AG09319 (cell line): ENCODE results near the gene LILRA5.
"Not testable (repeated sequence)": the region's sequence is repeated elsewhere in the genome, so short reads cannot be mapped to it uniquely, and the experiment has no call there.

ENCODE experiments used
- DNase-seq: peaks from one replicate; pipeline ENCODE4 v3.0.0-alpha.2; 2010; ENCODE audit warnings: low read depth; ENCODE audit errors: extremely low read depth
- TF ChIP-seq, protein P1 (sequence below): IDR thresholded peaks from 2 replicates; pipeline ENCODE4 v1.5.1; 2011; ENCODE audit warnings: low read depth, mild to moderate bottlenecking, inconsistent platforms, low read length, moderate library complexity

LILRA5 gene

DNA sequence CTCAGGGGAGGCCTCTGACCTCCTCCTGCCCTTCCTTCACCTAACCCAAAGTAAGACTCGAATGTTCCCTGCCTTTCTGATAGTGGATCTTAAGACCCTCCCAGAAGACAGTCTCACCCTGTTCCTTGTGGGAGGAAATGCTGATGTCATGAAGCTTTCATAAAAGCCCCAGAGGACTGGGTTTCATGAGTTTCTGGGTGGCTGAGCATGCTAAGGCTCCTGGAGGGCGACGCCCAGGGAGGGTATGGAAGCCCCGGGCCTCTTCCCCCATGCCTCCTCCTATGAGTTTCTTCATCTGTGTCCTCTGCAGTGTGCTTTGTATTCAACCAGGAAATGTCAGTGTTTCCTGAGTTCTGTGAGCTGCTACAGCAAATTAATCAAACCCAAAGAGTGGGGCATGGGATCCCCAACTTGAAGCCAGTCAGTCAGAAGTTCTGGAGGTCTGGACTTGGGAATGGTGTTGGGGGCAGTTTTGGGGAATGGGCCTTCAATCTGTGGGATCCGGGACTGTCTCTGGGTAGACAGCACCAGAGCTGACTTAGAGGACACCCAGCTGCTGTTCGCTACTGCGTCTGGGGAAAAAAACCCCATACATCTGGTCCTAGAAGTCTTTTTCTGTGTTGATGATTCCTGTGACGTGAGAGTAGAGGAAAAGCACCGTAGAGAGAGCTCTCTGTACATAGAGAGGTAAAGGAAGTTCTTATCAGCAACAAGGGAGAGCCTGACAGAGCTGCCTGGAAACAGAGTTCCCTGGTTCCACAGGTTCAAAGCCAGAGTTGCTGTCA is 30.1 kb downstream of the LILRA5 start:
- TF ChIP-seq, protein P1, sequence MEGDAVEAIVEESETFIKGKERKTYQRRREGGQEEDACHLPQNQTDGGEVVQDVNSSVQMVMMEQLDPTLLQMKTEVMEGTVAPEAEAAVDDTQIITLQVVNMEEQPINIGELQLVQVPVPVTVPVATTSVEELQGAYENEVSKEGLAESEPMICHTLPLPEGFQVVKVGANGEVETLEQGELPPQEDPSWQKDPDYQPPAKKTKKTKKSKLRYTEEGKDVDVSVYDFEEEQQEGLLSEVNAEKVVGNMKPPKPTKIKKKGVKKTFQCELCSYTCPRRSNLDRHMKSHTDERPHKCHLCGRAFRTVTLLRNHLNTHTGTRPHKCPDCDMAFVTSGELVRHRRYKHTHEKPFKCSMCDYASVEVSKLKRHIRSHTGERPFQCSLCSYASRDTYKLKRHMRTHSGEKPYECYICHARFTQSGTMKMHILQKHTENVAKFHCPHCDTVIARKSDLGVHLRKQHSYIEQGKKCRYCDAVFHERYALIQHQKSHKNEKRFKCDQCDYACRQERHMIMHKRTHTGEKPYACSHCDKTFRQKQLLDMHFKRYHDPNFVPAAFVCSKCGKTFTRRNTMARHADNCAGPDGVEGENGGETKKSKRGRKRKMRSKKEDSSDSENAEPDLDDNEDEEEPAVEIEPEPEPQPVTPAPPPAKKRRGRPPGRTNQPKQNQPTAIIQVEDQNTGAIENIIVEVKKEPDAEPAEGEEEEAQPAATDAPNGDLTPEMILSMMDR, result no peak
- no peak for DNase-seq

GRCh38 chr19:54281729-54282075 is 31.3 kb downstream of the LILRA5 start:
- not testable (repeated sequence) for DNase-seq

- no peak for DNase-seq
- TF ChIP-seq, protein P1, result no peak
These were observed 31.8 kb downstream of the LILRA5 start, which contains the start of gene LILRB2 for GRCh38 chr19:54281007-54281728. TSS of gene LILRB2 (minus strand) at chr19:54281110. CDS start at chr19:54280496, 614 bp downstream.

GRCh38 chr19:54280441-54280840 is 32.5 kb downstream of the LILRA5 start:
- DNase-seq, result not testable (repeated sequence)

DNA sequence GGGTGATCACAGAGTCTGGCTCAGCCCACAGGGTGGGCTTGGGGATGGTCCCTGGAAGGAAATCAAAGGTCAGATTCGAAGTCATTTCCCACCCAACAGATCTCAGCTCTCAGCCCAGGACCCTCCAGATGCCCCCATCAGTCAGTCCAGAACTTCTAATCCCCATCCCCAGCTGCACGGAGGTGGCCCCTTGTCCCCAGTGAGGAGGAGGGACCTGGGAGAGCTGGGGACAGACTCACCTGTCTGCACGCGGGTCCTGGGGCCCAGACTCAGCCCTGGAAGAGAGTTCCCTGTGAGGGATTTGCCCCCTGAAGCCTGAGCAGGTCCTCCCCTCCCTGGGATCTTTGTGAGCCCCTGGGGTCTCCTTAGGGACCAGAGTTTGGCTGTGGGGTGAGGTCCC is 32.9 kb downstream of the LILRA5 start:
- DNase-seq, result not testable (repeated sequence)

DNA sequence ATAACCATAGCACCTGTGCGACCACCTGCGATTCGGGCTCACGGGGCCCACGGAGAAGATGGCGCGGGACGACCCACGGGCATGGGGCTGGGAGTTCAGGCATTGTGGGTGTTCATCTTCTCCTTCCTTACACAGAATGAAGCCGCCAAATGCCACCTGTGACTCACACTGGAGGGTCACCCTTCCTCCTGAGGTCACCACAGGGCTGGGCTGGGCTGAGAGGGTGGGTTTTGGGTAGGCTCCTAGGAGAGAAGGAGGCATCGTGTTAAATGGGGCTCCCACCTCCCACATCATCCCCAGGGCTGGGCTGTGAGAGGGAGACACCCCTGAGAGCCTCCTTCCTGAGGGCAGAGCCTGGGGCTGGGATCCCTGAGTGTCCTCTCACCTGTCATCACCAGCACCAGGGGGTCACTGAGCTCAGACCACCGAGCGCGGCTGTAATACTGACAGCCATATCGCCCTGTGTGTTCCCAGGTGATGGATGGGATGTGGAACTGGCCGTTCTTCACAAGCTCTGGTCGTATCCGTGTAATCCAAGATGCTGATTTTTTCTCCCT is 33.5 kb downstream of the LILRA5 start:
- no peak for DNase-seq
- TF ChIP-seq, protein P1, result no peak

DNA sequence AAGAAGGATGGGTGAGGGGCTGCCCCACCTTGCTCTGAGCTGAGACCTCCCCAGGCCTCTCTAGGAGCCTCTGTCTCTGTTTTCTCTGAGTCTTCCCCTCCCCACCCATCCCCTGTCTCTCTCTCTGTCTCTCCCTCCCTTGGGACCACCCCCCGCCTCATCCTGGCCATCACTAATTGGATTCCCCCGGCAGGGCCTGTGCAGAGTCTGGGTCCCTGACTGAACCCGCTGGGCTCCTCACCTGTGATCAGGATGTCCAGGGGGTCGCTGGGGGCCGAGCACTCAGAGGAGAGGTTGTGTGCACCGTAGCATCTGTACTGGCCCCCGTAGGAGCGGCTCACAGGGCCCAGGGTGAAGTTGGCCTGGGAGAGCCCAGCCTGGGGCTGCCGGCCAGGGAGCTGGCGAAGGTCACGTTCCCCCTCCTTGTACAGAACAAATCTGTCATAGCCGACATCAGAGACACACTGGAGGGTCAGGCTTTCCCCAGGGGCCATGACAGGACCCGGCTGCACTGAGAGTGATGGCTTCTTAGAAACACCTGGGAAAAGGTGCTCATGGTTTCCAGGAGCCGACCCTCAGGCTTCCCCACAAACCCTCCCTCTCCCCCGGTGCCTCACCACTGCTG is 34.3 kb downstream of the LILRA5 start:
- not testable (repeated sequence) for DNase-seq

GRCh38 chr19:54278056-54278455 is 34.9 kb downstream of the LILRA5 start:
- DNase-seq, result not testable (repeated sequence)

- DNase-seq, result not testable (repeated sequence)
These were observed 35.8 kb downstream of the LILRA5 start for GRCh38 chr19:54277111-54277615.

DNA sequence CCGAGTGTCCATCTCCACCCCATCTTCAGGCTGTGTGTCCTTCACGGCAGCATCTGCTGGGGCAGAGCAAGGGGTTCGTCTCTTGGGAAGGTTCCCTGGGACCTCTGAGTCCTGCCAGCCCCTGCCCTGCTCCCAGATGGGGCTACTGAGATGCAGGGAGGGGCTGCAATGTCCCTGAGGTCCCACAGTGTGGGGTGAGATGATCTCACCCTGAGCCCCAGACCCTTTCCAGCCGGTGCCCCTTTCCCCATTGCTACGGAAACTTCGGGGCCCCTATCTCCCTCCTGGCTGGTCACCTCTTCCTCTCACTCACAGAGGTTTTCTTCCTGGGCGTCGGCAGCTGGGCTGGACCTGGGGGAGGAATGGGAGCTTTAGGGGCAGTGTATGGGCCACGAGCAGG is 37.0 kb downstream of the LILRA5 start:
- DNase-seq, result no peak
- TF ChIP-seq, protein P1, result no peak

DNA sequence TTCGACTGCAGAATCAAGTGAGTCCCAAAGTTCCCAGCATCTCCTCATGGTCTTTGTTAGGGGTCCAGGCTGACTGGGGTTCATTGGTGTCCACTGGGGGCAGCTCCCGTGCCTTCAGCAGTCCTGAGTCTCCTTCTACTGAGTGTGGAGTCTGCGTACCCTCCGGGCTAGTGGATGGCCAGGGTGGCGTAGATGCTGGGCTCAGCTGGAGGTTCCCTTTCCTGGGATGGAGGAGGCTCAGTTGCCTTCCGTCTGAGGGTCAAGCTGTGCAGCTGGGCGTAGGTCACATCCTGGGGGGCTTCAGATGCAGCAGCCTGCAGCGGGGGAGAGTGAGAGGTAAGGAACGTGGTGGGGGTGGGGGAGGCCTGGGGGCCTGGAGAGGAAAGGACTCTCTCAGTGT is 38.5 kb downstream of the LILRA5 start:
- not testable (repeated sequence) for DNase-seq
